Esophagus squamous epithelium (tissue), 5 donors: ENCODE results near the gene TMTC2. TPM values are rescaled to one million over a fixed set of nuclear protein-coding genes. Genes with fewer than 3 reads are reported as not detected.
"Not testable (repeated sequence)": the region's sequence is repeated elsewhere in the genome, so short reads cannot be mapped to it uniquely, and the experiment has no call there.

Experiments used
- DNase-seq: peaks from one replicate; lab custom pipeline; 2025; lab: John Stamatoyannopoulos, UW
- H3K27ac ChIP-seq, 4 donors: fragments of 200-600 bp; sonication (generic); one replicate each; pipeline ENCODE4 v1.5.1; 2016 to 2019; ENCODE audit warnings: mild to moderate bottlenecking in 1 of 4
- H3K27me3 ChIP-seq, 4 donors: fragments of 200-600 bp; sonication (generic); 1 replicate in 3 of 4; 2 replicates in 1 of 4; pipeline versions ENCODE4 v1.5.1 to v1.6.0; 2017 to 2021; ENCODE audit warnings: antibody characterized with exemption in 1 of 4
- H3K36me3 ChIP-seq, 3 donors: fragments of 200-600 bp; sonication (generic); one replicate each; pipeline ENCODE4 v1.5.1; 2016 to 2019
- H3K4me1 ChIP-seq, 3 donors: fragments of 200-600 bp; sonication (generic); one replicate each; pipeline ENCODE4 v1.5.1; 2017 to 2019
- H3K4me3 ChIP-seq, 4 donors: fragments of 200-600 bp; sonication (generic); 1 replicate in 3 of 4; 2 replicates in 1 of 4; pipeline ENCODE4 v1.5.1; 2016 to 2019; ENCODE audit warnings: mild to moderate bottlenecking in 2 of 4, moderate library complexity in 1 of 4
- H3K9me3 ChIP-seq, 3 donors: fragments of 200-600 bp; sonication (generic); one replicate each; pipeline ENCODE4 v1.5.1; 2016 to 2019
- POLR2A ChIP-seq, 4 donors: fragments of 450-650 bp; IDR thresholded peaks; one replicate each; pipeline ENCODE4 v1.6.1; 2017; ENCODE audit warnings: antibody characterized with exemption in 4 of 4, mild to moderate bottlenecking in 4 of 4, moderate library complexity in 3 of 4
- WGBS, 2 donors: methylation state at CpG; one replicate each; pipeline ENCODE4 v1.1.5; 2018; 5-methylcytosine and 5-hydroxymethylcytosine counted together
- intact Hi-C: fragments of 100-400 bp; cut with DNase I; formaldehyde crosslinking; loops from one replicate; pipeline ENCODE4 v1.15.0; 2022
- total RNA-seq, 4 donors: library from RNA; depleted of rRNA; stranded (reverse); fragments of >200 nt; gene quantifications; one replicate each; pipeline ENCODE4 v1.1.0, GENCODE V29; 2016
- TF ChIP-seq, protein P1 (sequence below), 6 experiments: fragments of 450-650 bp in 4 of 6; fragments of 200-600 bp in 2 of 6; sonication (generic) in 2 of 6; IDR thresholded peaks; one replicate each; pipeline ENCODE4 v1.5.1; 2016 to 2019; ENCODE audit warnings: antibody characterized with exemption in 6 of 6, mild to moderate bottlenecking in 4 of 6, moderate library complexity in 4 of 6
- donor health status: DM: yes; HTN: yes; CAD: no.

The TMTC2 gene
- total RNA-seq, 4 donors from 2014 or later, result 18.3 to 27.0 (median 21.8) TPM

DNA sequence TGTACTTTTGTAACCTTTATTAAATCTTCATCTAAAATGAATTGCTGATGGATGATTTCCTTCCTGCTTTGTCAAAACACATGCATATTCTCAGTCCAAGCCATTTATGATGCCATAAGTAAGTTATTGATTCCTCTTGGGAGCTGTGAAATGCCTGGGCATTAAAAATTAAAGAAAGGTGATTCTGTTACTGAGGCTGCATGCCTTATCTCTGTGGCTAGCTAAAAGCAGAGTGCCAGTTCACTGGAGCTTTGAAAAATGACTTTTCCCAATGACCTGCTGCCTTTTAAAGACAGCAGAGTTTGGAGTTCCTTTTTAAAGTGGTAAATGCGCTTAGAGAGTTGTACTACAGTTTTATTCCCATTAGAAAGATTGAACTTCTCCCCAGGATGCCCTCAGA lies 152.1 kb downstream of the TMTC2 start:
- Histone ChIP-seq H3K27me3 (no peaks in the 10 kb centered on the region), H3K9me3 (no peaks in the 10 kb centered on the region), H3K36me3 (no peaks in the 10 kb centered on the region), H3K4me1 (peaks cover 0 to 3% (median 0%) of the 10 kb centered on the region in 3 donors), H3K27ac (no peak overlapping the region), H3K4me3 (no peak overlapping the region)
- TF ChIP-seq POLR2A (IDR thresholded peaks at IDR 0.05), result no peak
- TF ChIP-seq, protein P1, sequence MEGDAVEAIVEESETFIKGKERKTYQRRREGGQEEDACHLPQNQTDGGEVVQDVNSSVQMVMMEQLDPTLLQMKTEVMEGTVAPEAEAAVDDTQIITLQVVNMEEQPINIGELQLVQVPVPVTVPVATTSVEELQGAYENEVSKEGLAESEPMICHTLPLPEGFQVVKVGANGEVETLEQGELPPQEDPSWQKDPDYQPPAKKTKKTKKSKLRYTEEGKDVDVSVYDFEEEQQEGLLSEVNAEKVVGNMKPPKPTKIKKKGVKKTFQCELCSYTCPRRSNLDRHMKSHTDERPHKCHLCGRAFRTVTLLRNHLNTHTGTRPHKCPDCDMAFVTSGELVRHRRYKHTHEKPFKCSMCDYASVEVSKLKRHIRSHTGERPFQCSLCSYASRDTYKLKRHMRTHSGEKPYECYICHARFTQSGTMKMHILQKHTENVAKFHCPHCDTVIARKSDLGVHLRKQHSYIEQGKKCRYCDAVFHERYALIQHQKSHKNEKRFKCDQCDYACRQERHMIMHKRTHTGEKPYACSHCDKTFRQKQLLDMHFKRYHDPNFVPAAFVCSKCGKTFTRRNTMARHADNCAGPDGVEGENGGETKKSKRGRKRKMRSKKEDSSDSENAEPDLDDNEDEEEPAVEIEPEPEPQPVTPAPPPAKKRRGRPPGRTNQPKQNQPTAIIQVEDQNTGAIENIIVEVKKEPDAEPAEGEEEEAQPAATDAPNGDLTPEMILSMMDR (IDR thresholded peaks at IDR 0.05), result no peak
- intact Hi-C loops, result no loop called here
- DNase-seq, result no peak
- WGBS, 2 donors, result 89 to 94% methylated on average over 1 of the region's 1 CpG

DNA sequence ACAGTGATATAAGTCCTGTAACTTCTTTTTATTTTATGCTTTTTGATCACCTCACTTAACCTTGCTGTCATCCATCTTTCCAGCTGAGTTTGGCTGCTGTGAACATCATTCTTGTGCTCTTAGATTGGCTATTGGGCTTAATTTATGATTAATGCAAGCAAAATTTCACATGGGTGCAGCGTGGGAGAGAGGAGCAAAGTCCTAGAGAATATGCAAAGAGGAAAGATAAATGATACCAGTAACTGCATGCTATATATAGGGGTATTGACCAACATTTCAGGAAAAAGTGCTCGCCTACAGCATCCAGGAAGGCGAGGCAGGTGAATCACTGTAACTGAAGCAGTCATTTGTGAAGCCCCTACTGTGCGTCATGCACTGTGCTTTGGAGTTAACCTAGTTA lies 153.1 kb downstream of the TMTC2 start:
- Histone ChIP-seq H3K27me3 (no peaks in the 10 kb centered on the region), H3K4me3 (no peak overlapping the region), H3K4me1 (peaks cover 0 to 2% (median 0%) of the 10 kb centered on the region in 3 donors), H3K9me3 (no peaks in the 10 kb centered on the region), H3K27ac (no peak overlapping the region), H3K36me3 (peaks cover 0 to 5% (median 0%) of the 10 kb centered on the region in 3 donors)
- intact Hi-C loops, result no loop called here
- DNase-seq, result no peak
- no peak for TF ChIP-seq POLR2A (IDR thresholded peaks at IDR 0.05)
- TF ChIP-seq, protein P1 (IDR thresholded peaks at IDR 0.05), result no peak
- WGBS, 2 donors, result 71 to 78% methylated on average over 4 of the region's 4 CpGs

DNA sequence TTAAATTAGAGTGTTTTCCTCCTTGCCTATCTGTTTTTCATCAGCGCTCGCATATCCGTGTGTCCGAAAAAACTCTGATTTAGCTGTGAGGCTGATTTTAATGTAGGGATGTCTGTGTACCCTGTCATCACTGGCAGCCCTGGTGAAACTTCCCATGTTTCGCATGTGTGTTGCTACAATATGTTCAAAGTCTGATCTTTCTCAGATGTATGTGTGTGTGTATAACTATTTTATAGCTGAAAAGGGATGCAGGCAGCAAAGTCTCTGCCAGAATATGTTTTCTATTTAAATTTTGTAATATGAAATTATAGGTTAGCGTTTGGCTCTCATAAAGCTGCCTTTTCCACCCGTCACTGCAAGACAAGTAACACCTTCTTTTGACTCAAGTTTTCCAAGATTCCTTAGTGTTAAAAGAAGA lies 154.8 kb downstream of the TMTC2 start:
- Histone ChIP-seq H3K4me3 (no peak overlapping the region), H3K27me3 (no peaks in the 10 kb centered on the region), H3K9me3 (no peaks in the 10 kb centered on the region), H3K27ac (no peak overlapping the region), H3K36me3 (peaks cover 0 to 5% (median 0%) of the 10 kb centered on the region in 3 donors), H3K4me1 (no peaks in the 10 kb centered on the region)
- TF ChIP-seq POLR2A (IDR thresholded peaks at IDR 0.05), result no peak
- TF ChIP-seq, protein P1 (IDR thresholded peaks at IDR 0.05), result no peak
- WGBS, 2 donors, result 86 to 95% methylated on average over 7 of the region's 7 CpGs
- intact Hi-C loops, result no loop called here
- no peak for DNase-seq

- H3K4me1 ChIP-seq, result no peaks in the 10 kb centered on the region
- DNase-seq, result no peak
- peaks cover 0 to 8% (median 0%) of the 10 kb centered on the region in 3 donors for H3K36me3 ChIP-seq
- TF ChIP-seq, protein P1 (IDR thresholded peaks at IDR 0.05), result no peak
- no peak for TF ChIP-seq POLR2A (IDR thresholded peaks at IDR 0.05)
- WGBS, 2 donors, result 89 to 93% methylated on average over 3 of the region's 3 CpGs
- no peak overlapping the region for H3K27ac ChIP-seq
- H3K27me3 ChIP-seq, result no peaks in the 10 kb centered on the region
- no peaks in the 10 kb centered on the region for H3K9me3 ChIP-seq
- H3K4me3 ChIP-seq, result no peak overlapping the region
- intact Hi-C loops, result no loop called here
Observed at GRCh38 chr12:82842480-82842879, 155.8 kb downstream of the TMTC2 start.

GRCh38 chr12:82845076-82845475 lies 158.4 kb downstream of the TMTC2 start:
- WGBS, 2 donors, result 77 to 83% methylated on average over 1 to 7 of the region's 7 CpGs
- H3K36me3 ChIP-seq, result peaks cover 0 to 10% (median 0%) of the 10 kb centered on the region in 3 donors
- H3K9me3 ChIP-seq, H3K27ac ChIP-seq, intact Hi-C loops, H3K4me1 ChIP-seq, H3K4me3 ChIP-seq, H3K27me3 ChIP-seq, DNase-seq: not testable (repeated sequence)

- DNase-seq, result no peak
- Histone ChIP-seq H3K4me1 (no peaks in the 10 kb centered on the region), H3K27me3 (no peaks in the 10 kb centered on the region), H3K36me3 (peaks cover 0 to 10% (median 0%) of the 10 kb centered on the region in 3 donors), H3K4me3 (no peak overlapping the region), H3K27ac (no peak overlapping the region), H3K9me3 (no peaks in the 10 kb centered on the region)
- WGBS, 2 donors, result 85 to 90% methylated on average over 3 of the region's 3 CpGs
- no peak for TF ChIP-seq POLR2A (IDR thresholded peaks at IDR 0.05)
- TF ChIP-seq, protein P1 (IDR thresholded peaks at IDR 0.05), result no peak
- intact Hi-C loops, result no loop called here
Observed at GRCh38 chr12:82848845-82849244, 162.1 kb downstream of the TMTC2 start.
